PC-3 (cell line): ENCODE measurements around the gene MTMR2.

Experiments
- CTCF ChIP-seq: fragments of 300-600 bp; sonication (generic); conservative IDR thresholded peaks from 2 replicates; pipeline ENCODE4 v1.5.1; 2017; ENCODE audit warnings: antibody characterized with exemption, low read depth, mild to moderate bottlenecking, low read length
- EZH2 ChIP-seq: fragments of 300-600 bp; sonication (generic); IDR thresholded peaks from one replicate; pipeline ENCODE4 v1.6.1; 2017; ENCODE audit warnings: antibody characterized with exemption, mild to moderate bottlenecking, low read length; ENCODE audit not compliant: unreplicated experiment
- EZH2phosphoT487 ChIP-seq: fragments of 300-600 bp; sonication (generic); IDR thresholded peaks from 2 replicates; pipeline ENCODE4 v1.6.1; 2018; ENCODE audit warnings: mild to moderate bottlenecking, antibody characterized with exemption, low read length, borderline replicate concordance

- TF ChIP-seq CTCF, result peak; percentile 80
- TF ChIP-seq EZH2phosphoT487, result no peak
- no peak for TF ChIP-seq EZH2
These were observed 44.7 kb upstream of the MTMR2 start for GRCh38 chr11:95968585-95968984.
